Skin of body (tissue), 2 donors: ENCODE data around the gene FOXA3. TPM values are rescaled to one million over a fixed set of nuclear protein-coding genes. Genes with fewer than 3 reads are reported as not detected.
"Not testable (repeated sequence)": the region's sequence is repeated elsewhere in the genome, so short reads cannot be mapped to it uniquely, and the experiment has no call there.

Source experiments
- DNase-seq: peaks from one replicate; lab custom pipeline; 2025; lab: John Stamatoyannopoulos, UW
- total RNA-seq: library from RNA; depleted of rRNA; stranded (reverse); fragments of >200 nt; gene quantifications from one replicate; pipeline ENCODE4 v1.2.3, GENCODE V29; 2014

The FOXA3 gene
- total RNA-seq, 1 donor from 2014 or later: not detected

DNA sequence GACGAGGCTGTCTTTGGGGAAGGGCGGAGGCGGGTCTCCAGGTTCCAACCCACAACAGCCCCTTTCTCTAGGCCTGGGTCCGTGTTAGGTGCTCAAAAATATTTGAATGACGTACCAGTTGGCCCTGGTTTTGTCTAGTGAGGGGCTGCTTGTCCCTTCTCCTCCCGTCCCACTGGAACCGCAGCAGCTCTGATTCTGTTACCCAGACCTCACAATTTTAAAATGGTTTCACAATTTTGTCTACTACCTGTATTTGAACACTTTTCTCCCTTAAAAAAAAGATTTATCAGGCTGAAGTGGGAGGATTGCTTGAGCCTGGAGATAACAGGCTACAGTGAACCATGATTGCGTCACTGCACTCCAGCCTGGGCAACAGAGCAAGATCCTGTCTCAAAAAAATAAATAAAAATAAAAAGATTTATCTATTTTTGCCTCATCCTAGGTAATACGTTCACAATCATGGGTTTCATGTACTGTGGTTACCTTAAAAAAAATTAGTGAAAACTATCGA lies 23.1 kb downstream of the FOXA3 start:
- DNase-seq: no peak

DNA sequence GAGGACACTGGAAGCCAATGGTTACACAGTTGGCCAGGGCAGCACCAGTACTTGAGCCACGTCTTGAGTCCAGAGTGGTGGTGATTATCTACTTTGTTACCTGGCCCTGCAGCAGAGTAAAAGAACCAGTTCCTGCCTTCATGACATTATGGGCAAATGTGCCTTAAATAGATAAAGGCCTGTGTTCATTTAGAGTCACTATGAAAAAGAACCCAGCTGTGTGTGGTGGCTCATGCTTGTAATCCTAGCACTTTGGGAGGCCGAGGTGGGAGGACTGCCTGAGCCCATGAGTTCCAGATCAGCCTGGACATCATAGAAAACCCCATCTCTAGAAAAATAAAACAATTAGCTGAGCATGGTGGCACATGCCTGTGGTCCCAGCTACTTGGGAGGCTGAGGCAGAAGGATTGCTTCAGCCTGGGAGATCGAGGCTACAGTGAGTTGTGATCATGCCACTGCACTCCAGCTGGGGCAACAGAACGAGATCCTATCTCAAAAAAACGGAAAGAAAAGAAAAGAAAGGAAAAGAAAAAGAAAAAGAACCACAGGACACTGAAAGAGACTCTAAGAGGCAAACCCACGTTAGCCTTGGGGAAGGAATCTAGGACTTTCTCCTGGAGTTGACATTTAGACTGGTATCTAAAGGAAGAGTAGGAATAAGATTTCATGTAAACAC lies 25.2 kb downstream of the FOXA3 start:
- DNase-seq: no peak

DNA sequence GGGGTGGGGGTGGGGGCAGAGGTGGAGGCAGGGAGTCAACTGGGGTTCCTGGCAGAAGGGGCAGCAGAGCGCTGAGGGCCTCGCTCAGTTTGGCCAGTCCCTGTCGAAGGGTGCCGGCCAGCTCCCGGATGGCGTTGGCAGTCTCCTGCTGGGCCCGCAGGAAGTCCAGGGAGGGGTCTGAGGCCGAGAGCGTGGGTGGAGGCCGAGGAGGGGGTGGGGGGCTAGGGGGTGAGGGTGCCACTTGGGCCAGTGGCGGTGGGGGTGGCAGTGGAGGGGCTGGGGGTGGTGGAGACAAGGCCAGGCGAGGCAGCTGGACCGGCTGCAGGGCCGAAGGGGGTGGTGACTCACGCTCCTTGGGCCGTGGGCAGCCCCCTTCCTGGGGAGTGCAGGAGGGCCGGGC lies 26.8 kb downstream of the FOXA3 start:
- DNase-seq: no peak

DNA sequence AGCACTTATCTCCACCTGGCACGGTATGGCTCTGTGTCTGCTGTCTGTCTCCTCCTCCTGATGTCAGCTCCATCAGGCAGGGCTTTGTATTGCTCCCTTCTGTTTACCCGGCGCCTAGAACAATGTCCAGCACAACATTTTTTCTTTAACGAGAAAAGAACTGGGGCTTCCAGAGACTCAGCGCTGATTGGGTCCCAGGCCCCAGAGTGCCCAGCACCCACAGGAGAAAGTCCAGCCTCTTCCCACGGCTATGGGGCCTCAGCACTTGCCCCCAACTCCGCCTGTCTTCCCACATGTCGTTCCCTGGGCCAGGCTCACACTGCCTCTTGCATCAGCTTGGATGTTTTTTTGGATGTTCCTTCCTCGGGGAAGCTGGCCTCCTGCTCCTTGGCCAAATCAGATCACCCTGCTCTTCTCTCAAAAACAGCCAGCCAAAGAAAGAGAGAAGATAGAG lies 31.4 kb downstream of the FOXA3 start:
- no peak for DNase-seq

DNA sequence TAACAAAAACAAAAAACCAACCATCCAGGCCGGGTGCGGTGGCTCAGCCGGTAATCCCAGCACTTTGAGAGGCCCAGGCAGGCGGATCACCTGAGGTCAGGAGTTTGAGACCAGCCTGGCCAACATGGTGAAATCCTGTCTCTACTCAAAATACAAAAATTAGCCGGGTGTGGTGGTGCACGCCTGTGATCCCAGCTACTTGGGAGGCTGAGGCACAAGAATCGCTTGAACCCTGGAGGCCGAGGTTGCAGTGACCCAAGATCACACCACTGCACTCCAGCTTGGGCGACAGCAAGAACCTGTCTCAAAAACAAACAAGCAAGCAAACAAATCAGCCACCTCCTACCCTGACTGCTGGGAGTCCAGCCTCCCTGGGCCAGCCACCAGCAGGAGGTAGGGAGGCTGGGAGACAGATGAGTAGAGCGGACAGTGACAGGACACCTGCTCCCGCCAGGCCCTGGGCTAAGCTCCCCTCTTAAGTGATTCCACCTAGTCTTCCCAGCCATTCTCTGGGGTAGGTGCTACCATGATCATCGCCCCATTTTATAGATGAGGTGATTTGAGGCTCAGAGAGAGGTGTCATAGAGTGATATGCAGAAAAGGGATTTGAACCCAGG lies 32.0 kb downstream of the FOXA3 start:
- not testable (repeated sequence) for DNase-seq

- no peak for DNase-seq
These were observed 33.2 kb downstream of the FOXA3 start for GRCh38 chr19:45897261-45897812.

GRCh38 chr19:45899253-45899652 lies 35.1 kb downstream of the FOXA3 start:
- DNase-seq: no peak

DNA sequence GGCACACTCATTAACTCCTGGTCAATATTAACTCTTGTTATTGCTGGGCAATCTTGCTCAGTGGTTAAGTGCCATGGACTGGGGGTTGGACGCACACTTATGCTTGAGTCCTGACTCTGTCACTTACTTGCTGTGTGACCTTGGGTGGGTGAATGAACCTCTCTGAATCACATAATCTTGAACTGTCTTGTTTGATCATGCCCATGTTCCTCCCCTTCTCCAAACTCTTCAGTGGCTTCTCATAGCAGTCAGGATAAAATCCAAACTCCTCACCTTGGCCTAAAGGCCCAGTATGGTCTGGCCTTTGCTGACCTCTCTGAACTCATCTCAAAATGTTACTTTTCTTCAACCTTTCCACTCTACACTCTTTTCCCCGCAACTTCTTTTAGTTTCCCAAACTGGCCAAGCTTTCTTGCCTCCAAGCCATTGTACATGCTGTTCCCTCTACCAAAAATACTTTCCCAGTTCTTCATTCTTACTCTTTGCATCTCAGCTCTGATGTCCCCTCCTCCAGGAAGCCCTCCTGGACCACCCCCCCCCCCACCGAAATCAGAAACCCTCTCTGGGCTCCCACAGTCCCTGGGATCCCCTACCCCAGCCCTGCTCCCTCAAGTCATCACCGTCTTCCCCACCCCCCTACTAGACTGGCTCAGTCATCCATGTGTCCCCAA lies 35.9 kb downstream of the FOXA3 start:
- DNase-seq: no peak

GRCh38 chr19:45900738-45901431 lies 36.8 kb downstream of the FOXA3 start:
- no peak for DNase-seq

GRCh38 chr19:45901432-45901911 lies 37.3 kb downstream of the FOXA3 start:
- DNase-seq: no peak

DNA sequence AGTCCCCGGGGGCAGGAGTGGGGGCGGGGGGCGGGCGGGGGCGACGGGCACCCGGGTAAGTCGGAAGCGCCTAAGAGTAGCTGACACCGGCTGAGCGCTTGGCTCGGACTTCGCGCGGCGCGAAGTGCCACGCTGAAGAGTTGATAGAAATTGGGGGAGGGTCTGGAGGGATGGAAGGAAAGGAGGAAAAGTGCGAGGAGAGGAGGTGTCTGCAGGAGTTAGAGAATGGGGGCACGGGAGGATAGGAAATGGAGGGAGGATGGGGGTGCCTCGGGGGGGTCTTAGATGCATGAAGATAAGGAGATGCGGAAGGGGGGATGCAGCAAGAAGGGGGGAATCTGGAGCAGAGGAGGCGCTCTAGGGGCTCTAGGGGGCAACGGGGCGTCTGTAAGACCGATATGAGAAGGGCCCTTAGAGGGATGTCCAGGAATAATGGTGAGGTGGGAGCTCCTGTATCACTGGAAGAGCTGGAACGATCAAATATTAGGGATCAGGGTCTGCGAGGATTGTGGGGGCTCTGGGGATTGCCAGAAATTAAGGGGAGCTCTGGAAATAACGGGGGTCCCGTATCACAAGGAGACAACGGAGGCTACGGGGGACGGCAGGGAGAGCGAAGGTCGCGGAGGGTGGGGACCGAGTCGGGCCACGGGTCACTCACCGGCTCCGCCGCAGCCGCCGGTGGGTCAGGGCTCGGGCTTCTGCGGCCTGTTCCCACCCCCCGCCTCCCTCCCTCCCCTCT lies 38.0 kb downstream of the FOXA3 start, which contains the start of gene MYPOP:
Gene MYPOP, minus strand, starts transcription at position 702 of the 739 bp plus-strand sequence. CDS start 840 bp downstream, outside the sequence.
- no peak for DNase-seq

GRCh38 chr19:45902651-45903625 lies 38.8 kb downstream of the FOXA3 start:
- DNase-seq: peak; percentile 98

- no peak for DNase-seq
These were observed 40.9 kb downstream of the FOXA3 start for GRCh38 chr19:45905011-45905410.

- DNase-seq: no peak
These were observed 42.1 kb downstream of the FOXA3 start for GRCh38 chr19:45906221-45906620.

DNA sequence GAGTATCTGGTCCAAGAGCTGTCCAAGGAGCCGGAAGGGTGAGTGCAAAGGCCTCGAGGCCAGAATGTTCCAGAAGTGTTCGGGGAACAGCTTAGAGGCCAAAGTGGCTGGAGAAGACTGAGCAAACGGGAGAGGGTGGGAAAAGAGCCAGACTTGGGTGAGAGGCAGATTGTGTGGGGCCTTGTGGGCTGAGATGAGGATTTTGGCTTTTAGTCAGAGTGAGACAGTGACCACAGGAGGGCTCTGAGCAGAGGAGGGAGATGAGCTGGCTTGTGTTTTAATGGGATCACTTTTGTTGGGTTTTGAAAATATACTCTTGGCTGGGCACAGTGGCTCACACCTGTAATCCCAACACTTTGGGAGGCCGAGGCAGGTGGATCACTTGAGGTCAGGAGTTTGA lies 44.8 kb downstream of the FOXA3 start:
- DNase-seq: no peak

DNA sequence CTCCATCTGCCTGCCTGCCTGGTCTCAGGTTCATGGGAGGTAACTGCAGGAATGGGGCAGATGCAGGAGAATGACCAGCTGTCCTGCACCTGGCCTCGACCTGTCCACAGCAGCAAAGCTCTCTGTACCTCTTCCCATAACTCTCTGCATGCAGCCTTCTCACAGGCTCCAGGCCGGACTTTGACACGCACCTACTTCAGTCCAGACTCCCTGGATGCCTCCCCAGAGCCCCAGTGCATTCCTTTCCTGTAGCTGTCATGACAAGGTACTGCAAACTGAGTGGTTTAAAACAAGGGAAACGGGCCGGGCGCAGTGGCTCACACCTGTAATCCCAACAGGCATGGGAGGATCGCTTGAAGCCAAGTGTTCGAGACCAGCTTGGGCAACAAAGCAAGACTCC lies 47.2 kb downstream of the FOXA3 start:
- no peak for DNase-seq

DNA sequence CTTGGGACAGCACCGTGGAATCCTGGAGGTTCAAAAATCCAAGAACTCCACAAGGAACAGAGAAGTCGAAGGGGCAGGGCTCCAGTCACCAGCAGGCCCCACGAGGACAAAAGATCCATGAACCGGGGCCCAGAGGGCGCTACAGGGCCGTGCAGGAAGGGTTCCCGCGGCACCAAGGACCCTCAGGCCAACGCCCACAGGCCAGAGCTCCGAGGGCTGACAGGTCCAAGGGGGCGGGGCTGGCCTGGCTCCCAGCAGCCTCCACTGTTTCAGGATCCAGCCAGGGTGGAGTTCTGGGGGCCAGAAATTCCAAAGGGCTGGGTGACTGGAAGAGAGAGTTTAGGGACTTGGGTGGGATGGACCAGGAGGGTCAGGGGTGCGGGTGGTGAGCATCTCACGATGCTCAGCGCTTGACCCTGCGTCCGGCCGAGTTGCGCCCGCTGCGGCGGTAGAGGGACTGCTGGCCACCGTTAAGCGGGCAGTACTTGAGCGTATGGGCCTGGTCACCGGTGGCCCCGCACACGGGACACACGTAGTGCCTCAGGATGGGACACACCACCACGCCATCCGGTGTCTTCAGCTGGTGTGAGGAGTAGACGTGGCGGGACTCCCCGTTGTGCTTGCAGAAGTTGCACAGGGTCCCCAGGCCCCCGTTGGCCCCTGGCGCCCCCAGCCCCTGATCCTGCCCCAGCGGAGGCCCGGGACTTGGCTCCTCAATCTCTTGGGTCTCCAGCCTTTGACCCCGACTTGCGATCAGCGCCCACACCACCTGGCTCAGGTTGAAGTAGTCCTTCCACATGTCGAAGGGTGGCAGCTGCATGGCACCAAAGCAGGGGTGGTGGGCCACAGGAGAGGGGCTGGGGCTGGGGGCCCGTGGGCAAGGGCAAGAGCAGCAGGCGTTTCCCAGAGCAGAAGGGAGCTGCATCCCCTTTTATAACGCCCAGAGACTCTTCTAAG lies 50.0 kb downstream of the FOXA3 start, which contains the start of gene NANOS2:
Gene NANOS2, minus strand, starts transcription at position 905 of the 957 bp plus-strand sequence. Its CDS starts 85 bp downstream, at position 820.
- DNase-seq: no peak
